GM12892 (cell line): ENCODE results near the gene NSD1.
A peak's percentile ranks its signal among the peaks of the same experiment; 100 is the strongest.

Source experiments
- DNase-seq: peaks from one replicate; pipeline ENCODE4 v3.0.0; 2011; ENCODE audit not compliant: insufficient read length
- FAIRE-seq: peaks from 2 replicates; lab custom pipeline; 2011; peaks lifted over from hg19 to GRCh38; lab: Jason Lieb, UNC
- POLR2A ChIP-seq: IDR thresholded peaks from 2 replicates; pipeline ENCODE4 v1.6.1; 2011; ENCODE audit warnings: low read depth, low read length, control low read depth
- POLR2AphosphoS5 ChIP-seq: IDR thresholded peaks from 2 replicates; pipeline ENCODE4 v1.6.1; 2011; ENCODE audit warnings: low read depth, low read length, control low read depth
- TAF1 ChIP-seq: IDR thresholded peaks from 2 replicates; pipeline ENCODE4 v1.6.1; 2011; ENCODE audit warnings: low read depth, mild to moderate bottlenecking, control low read depth, low read length, borderline replicate concordance

The NSD1 gene

DNA sequence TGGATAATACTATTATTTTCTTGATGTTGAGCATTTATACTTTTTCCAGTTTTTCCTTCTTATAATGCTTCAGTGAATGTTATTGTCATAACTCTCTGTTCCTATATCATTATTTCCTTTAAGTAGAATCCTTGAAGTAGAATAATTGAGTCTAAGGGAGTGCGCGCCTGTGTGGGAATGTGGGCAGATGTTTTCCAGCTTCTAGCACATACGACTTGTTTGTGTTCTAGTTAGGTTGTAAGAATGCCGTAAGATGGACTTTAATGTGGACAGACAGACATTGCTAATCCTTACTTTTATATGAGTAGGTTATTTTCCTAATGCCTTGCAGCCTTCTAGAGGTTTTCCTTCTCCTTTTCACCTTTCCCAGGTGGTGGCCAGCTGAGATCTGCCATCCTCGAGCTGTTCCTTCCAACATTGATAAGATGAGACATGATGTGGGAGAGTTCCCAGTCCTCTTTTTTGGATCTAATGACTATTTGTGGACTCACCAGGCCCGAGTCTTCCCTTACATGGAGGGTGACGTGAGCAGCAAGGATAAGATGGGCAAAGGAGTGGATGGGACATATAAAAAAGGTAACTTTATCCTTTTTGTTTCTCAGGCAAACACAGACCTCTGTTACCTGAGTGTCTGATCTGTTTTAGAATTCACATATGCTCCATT is 135.8 kb downstream of the NSD1 start:
- no peak for DNase-seq
- FAIRE-seq, result no peak
- TF ChIP-seq TAF1 (no peak), POLR2AphosphoS5 (no peak), POLR2A (no peak)

GRCh38 chr5:177269976-177270375 is 136.4 kb downstream of the NSD1 start:
- TF ChIP-seq POLR2AphosphoS5 (no peak), TAF1 (no peak), POLR2A (no peak)
- DNase-seq (no peak), FAIRE-seq (no peak)

DNA sequence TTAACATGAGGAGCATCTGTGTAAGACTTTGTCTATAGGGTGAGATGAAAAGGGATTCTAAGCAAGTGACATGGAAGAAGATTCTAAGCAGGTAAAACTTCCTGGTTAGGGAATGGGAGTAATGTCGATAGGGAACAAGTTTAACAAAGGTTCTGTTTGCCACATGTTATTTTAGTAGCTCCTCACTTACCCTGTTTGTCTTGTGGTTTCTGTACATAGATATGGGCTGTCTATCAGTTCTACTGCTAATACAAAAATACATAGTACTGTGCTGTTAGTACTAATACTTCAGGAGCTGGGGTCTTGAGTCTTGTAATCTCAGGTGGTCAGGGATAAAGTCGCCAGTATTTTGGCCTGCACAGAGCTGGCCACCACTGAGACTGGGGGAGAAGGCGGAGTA is 137.1 kb downstream of the NSD1 start:
- FAIRE-seq, result no peak
- TF ChIP-seq TAF1, result no peak
- TF ChIP-seq POLR2AphosphoS5, result no peak
- TF ChIP-seq POLR2A, result no peak
- no peak for DNase-seq

- DNase-seq (no peak), FAIRE-seq (no peak)
- TF ChIP-seq POLR2AphosphoS5 (no peak), TAF1 (no peak), POLR2A (no peak)
Observed at GRCh38 chr5:177271113-177271512, 137.5 kb downstream of the NSD1 start.

DNA sequence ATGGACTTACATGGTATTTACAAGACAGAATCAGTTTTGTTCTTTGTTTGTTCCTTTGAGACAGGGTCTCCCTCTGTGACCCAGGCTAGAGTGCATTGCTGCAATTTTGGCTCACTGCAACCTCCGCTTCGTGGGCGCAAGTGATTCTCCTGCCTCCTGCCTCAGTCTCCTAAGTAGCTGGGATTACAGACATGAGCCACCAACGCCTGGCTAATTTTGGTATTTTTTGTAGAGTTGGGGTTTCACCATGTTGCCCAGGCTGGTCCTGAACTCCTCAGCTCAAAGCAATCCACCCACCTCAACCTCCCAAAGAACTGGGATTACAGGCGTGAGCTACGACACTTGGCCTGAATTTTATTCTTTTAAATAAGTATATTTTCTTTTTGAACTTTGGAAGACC is 142.3 kb downstream of the NSD1 start:
- no peak for TF ChIP-seq POLR2A
- no peak for TF ChIP-seq POLR2AphosphoS5
- no peak for TF ChIP-seq TAF1
- DNase-seq, result no peak
- FAIRE-seq, result no peak

DNA sequence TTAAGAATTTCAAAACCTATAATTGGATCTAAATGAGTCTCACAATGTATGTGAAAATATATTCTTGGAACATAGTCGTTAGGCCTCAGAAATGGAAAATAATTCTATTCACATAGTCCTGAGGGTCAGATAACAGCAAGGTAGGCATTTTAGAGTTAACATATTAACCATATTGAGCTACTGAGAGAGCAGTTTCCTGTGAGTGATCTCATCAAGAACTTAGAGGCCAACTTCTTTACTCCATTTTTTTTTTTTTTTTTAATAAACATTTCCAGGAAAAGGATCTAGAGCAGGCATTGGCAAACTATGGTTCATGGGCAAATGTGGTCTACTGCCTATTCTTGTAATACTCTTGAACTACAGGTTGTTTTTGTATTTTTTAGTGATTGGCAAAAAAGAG is 143.3 kb downstream of the NSD1 start:
- DNase-seq (no peak), FAIRE-seq (no peak)
- TF ChIP-seq TAF1 (no peak), POLR2AphosphoS5 (no peak), POLR2A (no peak)

GRCh38 chr5:177288191-177288590 is 154.6 kb downstream of the NSD1 start:
- FAIRE-seq (no peak), DNase-seq (no peak)
- TF ChIP-seq POLR2AphosphoS5, result no peak
- no peak for TF ChIP-seq POLR2A
- TF ChIP-seq TAF1, result no peak

- FAIRE-seq, result peak; percentile 89
- DNase-seq, result no peak
Observed at GRCh38 chr5:177290816-177291596, 157.4 kb downstream of the NSD1 start.

DNA sequence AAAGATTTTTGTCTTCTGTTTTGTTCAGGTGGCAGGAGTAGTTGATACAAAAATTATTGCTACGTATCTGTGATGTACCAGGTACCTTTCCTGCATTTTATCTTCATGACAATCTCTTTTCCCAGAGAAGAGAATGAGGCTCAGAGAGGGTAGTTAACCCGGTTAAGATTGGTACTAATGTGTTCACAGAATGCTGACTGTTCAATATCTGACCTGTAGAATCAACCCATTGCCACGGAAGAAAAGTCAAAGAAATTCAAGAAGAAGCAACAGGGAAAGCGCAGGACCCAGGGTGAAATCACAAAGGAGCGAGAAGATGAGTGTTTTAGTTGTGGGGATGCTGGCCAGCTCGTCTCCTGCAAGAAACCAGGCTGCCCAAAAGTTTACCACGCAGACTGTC is 158.2 kb downstream of the NSD1 start:
- FAIRE-seq, result no peak
- TF ChIP-seq POLR2A, result no peak
- no peak for TF ChIP-seq TAF1
- no peak for TF ChIP-seq POLR2AphosphoS5
- DNase-seq, result no peak

More at GRCh38 chr5:177290816-177291596, 157.4 kb downstream of the NSD1 start:
- TF ChIP-seq POLR2AphosphoS5, result no peak
- no peak for TF ChIP-seq POLR2A
- no peak for TF ChIP-seq TAF1

GRCh38 chr5:177293819-177294581 is 160.4 kb downstream of the NSD1 start:
- FAIRE-seq (no peak), DNase-seq (no peak)
- TF ChIP-seq POLR2A (no peak), POLR2AphosphoS5 (no peak), TAF1 (no peak)

- FAIRE-seq, result no peak
- no peak for DNase-seq
- TF ChIP-seq TAF1, result no peak
- TF ChIP-seq POLR2A, result no peak
- no peak for TF ChIP-seq POLR2AphosphoS5
Observed at GRCh38 chr5:177294632-177295031, 161.1 kb downstream of the NSD1 start.
